22Rv1 (cell line): ENCODE data around the gene EMX1.

Experiments used
- H3K27ac ChIP-seq: fragments of 450-650 bp; 2 replicates; pipeline ENCODE4 v1.5.1; 2017
- ZFX ChIP-seq: fragments of 450-650 bp; IDR thresholded peaks from 2 replicates; pipeline ENCODE4 v1.6.1; 2017; ENCODE audit warnings: antibody characterized with exemption, borderline replicate concordance
- TF ChIP-seq, protein P1 (sequence below): fragments of 450-650 bp; IDR thresholded peaks from 2 replicates; pipeline ENCODE4 v1.5.1; 2017; ENCODE audit warnings: mild to moderate bottlenecking

Gene EMX1

DNA sequence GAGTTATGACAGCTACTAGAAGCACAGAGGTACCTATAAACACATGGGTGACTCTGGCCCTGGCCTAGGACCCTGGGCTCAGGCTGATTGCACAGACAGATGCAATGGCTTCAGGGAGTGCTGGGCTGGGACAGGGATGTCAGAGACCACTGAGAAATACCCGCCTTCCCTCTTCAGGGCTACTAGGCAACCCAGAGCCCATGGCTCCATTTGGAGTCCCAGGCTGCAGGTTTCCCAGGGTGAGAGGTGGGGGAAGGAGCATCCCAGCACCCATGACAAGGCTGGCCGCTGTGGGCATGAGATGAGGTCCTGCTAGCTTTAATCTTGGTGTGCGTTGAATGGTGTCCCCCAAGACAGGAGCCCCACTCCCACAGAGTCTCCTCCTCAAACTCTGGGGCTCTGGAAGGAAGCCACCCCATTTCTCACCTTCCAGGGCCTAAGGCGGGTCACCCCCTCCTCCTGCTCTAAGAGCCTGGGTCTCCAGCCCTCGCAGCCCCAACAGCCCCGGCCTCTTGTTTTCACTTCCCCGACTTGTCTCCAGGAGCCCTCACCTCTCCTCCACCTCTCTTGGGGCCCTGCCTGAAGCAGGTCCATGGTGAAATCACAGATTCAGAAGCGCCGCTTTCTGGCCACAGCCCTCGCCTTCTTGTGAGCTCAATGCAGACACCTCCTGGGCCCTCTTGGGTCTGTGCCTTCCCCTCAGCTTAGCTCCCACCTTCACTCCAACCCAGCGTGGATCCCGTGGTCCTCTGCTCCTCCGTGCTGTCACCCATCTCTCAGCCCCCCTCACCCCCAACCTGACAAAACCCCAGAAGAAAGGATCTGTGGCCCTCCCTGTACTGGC, 41.4 kb downstream of the EMX1 start:
- no peak overlapping the region for H3K27ac ChIP-seq
- TF ChIP-seq, protein P1, sequence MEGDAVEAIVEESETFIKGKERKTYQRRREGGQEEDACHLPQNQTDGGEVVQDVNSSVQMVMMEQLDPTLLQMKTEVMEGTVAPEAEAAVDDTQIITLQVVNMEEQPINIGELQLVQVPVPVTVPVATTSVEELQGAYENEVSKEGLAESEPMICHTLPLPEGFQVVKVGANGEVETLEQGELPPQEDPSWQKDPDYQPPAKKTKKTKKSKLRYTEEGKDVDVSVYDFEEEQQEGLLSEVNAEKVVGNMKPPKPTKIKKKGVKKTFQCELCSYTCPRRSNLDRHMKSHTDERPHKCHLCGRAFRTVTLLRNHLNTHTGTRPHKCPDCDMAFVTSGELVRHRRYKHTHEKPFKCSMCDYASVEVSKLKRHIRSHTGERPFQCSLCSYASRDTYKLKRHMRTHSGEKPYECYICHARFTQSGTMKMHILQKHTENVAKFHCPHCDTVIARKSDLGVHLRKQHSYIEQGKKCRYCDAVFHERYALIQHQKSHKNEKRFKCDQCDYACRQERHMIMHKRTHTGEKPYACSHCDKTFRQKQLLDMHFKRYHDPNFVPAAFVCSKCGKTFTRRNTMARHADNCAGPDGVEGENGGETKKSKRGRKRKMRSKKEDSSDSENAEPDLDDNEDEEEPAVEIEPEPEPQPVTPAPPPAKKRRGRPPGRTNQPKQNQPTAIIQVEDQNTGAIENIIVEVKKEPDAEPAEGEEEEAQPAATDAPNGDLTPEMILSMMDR = no peak
- TF ChIP-seq ZFX = no peak

DNA sequence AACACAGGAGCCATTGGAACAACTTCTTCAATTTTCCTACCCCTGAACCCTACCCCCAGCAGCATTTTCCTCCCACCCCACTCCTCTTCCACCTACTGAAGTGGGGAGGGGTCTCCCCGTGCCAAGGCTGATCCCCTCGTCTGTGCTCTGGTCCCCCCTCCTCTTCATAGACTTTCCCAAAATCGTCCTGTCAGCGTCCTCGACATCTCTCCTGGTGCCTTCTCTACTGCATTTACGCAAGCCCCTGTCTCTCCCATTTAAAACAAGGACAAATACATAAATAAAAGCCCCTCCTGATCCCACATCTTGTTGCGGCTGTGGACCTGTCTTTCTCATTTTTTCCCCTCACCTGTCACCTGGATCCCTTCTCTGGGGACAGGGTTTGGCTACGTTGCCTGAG, 42.2 kb downstream of the EMX1 start:
- TF ChIP-seq, protein P1 = no peak
- no peak for TF ChIP-seq ZFX

DNA sequence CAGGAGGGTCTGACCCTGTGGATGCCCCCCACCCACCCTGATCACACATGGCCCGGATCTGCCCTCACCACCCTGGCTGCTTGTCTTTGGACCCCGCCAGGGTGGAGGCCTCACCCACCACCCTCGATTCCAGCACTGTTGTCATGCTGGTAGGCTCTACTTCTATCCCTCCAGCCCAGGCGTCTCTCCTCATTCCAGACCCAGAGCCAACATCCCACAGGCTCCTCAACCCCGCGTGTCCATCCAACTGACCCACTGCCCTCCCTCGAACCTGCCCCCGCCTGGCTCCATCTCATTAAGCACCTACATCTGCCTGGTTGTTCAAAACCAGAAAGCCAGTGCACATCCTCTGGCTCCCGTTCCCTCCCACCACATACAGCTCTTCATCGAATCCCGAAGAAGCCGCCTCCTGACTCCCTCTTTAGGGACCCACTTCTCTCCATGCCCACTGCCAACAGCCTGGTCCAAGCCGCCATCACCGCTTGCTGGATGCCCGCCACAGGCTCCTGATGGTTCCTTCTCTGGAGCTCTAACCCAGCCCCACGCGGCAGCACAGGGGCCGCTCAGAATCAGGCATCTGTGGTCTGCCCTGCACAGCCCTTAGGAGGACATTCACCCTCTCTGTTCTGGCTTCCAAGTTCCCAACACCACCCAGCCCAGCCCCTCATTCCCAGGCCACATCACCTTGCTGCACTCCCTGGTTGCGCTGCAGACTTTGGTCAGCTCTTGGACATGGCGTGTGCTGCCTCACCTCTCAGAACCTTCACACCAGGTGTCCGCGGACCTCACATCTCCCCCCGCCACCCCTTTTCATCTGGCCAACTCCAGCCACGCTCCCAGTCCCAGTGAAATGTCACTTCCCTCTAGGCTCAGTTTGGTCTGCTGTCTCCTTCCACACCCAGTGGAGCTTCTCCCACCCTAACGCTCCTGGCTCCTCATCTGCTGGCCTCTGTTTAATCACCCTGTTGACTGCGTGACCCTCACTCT, 43.0 kb downstream of the EMX1 start:
- TF ChIP-seq, protein P1 = no peak
- TF ChIP-seq ZFX = no peak
- no peak overlapping the region for H3K27ac ChIP-seq

More for the DNA sequence above, 42.2 kb downstream of the EMX1 start:
- no peak overlapping the region for H3K27ac ChIP-seq

DNA sequence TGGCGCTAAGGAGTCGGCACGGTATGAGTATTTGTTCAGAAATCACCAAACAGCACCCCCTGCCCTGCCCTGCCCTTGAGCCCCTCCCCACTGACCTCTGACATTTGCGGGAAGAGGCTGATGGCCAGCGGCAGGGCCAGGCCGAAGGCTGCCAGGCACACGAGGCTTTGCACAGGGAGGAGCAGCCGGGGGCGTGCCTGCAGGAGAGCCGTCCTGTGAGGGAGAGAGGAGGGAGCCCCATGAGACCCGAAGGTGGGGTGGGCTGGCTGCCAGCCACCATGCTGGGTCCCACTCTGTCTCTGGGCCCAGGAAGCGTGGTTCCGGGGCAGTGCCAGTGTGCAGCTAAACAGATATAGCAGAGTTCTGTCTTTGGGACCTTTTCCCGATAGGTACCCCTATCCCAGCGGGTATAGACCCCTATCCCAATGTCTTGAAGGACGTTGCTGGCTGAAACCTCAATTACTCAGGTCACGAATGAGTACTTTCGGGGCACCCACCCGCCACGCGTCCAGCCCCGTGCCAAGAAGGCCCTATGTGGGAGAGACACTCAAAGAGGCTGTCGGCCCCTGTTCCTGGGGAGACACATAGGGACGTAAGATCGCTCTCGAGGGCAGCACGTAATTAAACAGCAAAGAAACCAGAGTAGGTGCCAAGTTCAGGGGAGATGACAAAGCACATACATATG, 43.9 kb downstream of the EMX1 start:
- no peak for TF ChIP-seq ZFX
- TF ChIP-seq, protein P1 = no peak
- no peak overlapping the region for H3K27ac ChIP-seq

DNA sequence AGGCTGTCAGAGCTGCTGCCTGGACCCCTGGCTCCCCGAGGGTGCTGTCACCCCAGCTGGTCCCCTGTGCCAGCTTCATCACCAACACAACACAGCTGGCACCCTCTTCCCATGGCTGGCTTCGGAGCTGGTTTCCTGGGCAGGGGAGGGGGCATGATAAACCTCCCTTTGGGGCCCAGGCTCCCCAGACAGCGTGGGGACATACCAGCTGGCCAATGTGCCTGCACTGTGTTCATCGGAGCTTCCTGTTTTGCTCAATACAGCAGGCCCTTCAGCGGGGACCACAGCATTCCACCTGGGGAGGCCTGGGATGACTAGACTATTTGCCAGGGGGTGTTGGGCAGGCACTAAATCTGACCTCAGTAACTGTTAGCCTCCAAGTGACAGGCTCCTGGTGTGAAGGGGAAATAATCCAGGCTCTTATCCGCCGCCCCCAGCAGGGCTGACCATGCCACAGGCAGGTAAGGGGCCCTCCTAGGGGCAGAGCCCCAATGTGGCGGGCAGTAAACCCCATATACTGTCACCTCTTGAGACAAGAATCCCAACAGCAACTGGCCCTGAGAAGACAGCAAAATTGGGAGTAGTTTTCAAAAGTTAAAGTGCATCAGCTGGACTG, 44.6 kb downstream of the EMX1 start:
- TF ChIP-seq, protein P1 = no peak
- TF ChIP-seq ZFX = no peak
- H3K27ac ChIP-seq = no peak overlapping the region

DNA sequence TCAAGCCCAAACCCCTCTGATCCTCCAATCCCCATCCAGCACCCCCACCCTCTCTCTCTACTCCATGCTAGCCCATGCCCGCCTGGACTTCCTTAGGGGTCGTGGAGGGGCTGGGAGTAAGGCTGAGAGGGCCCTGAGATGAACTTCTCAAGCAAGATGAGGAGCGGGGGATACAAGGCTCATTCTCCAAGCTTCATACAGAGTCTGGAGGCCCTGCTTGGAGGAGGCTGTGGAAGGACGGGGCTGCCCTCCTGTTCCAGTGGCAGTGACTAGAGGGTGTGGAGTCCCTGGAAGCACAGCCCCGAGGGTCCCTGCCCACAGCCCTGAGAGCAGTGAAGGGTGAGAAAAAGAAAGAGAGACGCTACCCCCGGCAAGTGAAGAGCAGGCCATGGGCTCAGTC, 45.6 kb downstream of the EMX1 start:
- TF ChIP-seq, protein P1 = no peak
- no peak for TF ChIP-seq ZFX
- H3K27ac ChIP-seq = no peak overlapping the region
